SK-N-MC (cell line): Measurements from ENCODE around the gene ZNF423.

ENCODE experiments used
- DNase-seq: peaks from one replicate; pipeline ENCODE4 v3.0.0-alpha.2; 2011; ENCODE audit warnings: low read depth, low spot score
- H3K27ac ChIP-seq: fragments of 200-600 bp; sonication (generic); 2 replicates; pipeline ENCODE4 v1.5.1; 2016; ENCODE audit warnings: mixed run types
- H3K36me3 ChIP-seq: fragments of 200-600 bp; sonication (generic); 2 replicates; pipeline ENCODE4 v1.6.1; 2017; ENCODE audit warnings: antibody characterized with exemption, low read length, mixed read lengths; ENCODE audit not compliant: insufficient read depth
- H3K4me3 ChIP-seq: fragments of 200-600 bp; sonication (generic); 2 replicates; pipeline ENCODE4 v1.5.1; 2016
- H3K9ac ChIP-seq: fragments of 200-600 bp; sonication (generic); 2 replicates; pipeline ENCODE4 v1.8.0; 2017; ENCODE audit warnings: mixed run types, mixed read lengths; ENCODE audit not compliant: insufficient read length
- H3K9me3 ChIP-seq: fragments of 200-600 bp; sonication (generic); 2 replicates; pipeline ENCODE4 v1.6.1; 2017; ENCODE audit warnings: low read depth, mild to moderate bottlenecking, antibody characterized with exemption, low read length, moderate library complexity, mixed read lengths
- EZH2 ChIP-seq: fragments of 200-600 bp; sonication (generic); IDR thresholded peaks from one replicate; pipeline ENCODE4 v1.6.1; 2017; ENCODE audit warnings: antibody characterized with exemption
- FOXP2 ChIP-seq: optimal IDR thresholded peaks from 2 replicates; pipeline ENCODE3; 2011; ENCODE audit warnings: mild to moderate bottlenecking, moderate library complexity; ENCODE audit not compliant: insufficient read depth; ENCODE audit errors: extremely low read length, control extremely low read depth
- POLR2AphosphoS5 ChIP-seq: IDR thresholded peaks from 2 replicates; pipeline ENCODE4 v1.6.1; 2012; ENCODE audit warnings: mild to moderate bottlenecking, low read depth, low read length, borderline replicate concordance

ZNF423 gene

DNA sequence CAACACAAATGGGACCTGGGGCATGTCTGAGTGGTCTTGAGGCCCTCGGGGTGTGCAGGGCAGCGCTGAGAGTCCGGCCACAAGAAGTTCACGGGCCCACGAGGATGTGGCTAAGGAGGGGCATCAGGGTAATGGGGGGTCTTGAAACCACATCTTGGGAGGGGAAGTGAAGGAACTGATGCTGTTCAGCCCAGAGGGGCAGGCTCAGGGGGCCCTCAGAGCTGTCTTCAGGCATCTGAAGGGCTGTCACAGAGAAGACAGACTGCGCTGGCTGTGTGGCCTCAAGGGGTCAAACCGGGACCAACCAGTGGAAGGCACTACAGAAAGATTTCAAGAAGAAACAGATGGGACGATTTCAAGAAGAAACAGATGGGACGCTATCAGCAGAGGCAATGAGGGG lies 45.1 kb downstream of the ZNF423 start:
- Histone ChIP-seq H3K9ac (no peak overlapping the region), H3K27ac (no peak overlapping the region), H3K4me3 (no peak overlapping the region), H3K36me3 (no peaks in the 10 kb centered on the region), H3K9me3 (no peaks in the 10 kb centered on the region)
- DNase-seq, result no peak
- no peak for TF ChIP-seq EZH2
- TF ChIP-seq POLR2AphosphoS5, result no peak
- TF ChIP-seq FOXP2, result no peak

DNA sequence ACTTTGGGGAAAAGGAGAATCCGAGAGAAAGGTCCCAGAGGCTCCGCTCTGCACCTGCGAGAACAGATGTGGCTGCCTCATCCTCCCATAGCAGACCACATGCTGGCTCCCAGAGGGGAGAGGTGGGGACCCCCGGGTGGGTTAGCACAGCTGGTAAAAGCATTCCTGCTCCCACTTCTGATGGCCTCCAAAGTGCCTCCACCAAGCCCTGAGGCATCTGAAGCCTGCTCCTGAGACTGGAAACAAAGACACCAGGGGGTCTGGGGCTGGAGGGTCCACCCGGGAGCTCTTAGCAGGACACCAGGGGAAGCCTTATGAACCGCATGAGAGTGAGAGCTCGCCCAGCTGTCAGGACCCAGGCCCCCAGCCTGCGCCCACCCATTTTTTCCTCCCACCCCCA lies 46.4 kb downstream of the ZNF423 start:
- Histone ChIP-seq H3K4me3 (no peak overlapping the region), H3K9ac (no peak overlapping the region), H3K36me3 (no peaks in the 10 kb centered on the region), H3K27ac (no peak overlapping the region), H3K9me3 (no peaks in the 10 kb centered on the region)
- TF ChIP-seq EZH2 (no peak), FOXP2 (no peak), POLR2AphosphoS5 (no peak)
- DNase-seq, result no peak

DNA sequence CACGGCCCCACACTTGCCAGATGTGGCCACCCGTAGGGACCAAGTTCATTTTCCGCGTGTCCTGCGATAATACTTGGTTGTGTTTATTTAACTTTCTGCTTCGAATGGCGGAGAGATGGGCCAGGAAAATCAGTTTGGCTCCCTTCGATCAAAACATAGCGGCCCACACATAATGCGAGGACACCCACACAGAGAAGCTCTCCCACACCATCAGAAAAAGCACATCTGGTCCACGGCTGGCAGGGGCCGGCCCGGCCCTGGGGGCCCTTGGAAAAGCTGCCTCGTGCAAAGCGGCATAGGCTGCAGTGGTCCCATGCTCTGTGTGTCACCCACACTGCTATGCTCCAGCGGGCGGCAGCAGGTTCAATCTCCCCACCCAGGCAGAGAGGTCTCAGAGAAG lies 46.9 kb downstream of the ZNF423 start:
- H3K4me3 ChIP-seq, result no peak overlapping the region
- H3K36me3 ChIP-seq, result no peaks in the 10 kb centered on the region
- no peak overlapping the region for H3K9ac ChIP-seq
- DNase-seq, result no peak
- H3K27ac ChIP-seq, result no peak overlapping the region
- H3K9me3 ChIP-seq, result no peaks in the 10 kb centered on the region
- TF ChIP-seq POLR2AphosphoS5 (no peak), FOXP2 (no peak), EZH2 (no peak)

DNA sequence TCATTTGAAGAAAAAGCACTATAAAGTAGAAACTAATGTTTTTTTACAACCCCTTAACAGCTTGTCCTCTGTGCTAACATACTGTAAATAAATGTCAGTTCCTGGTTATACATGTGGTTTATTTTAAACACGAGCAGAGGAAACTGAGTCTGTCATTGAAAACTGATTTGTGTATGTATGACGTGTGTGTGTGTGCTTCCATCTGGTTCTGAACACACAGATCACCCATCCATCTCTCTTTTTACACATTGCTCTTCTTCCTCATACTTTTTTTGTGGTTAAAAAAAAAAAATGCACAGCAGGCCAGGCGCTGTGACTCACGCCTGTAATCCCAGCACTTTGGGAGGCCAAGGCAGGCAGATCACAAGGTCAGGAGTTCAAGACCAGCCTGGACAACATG lies 49.5 kb downstream of the ZNF423 start:
- TF ChIP-seq POLR2AphosphoS5 (no peak), EZH2 (no peak), FOXP2 (no peak)
- no peaks in the 10 kb centered on the region for H3K9me3 ChIP-seq
- no peaks in the 10 kb centered on the region for H3K36me3 ChIP-seq
- no peak overlapping the region for H3K4me3 ChIP-seq
- DNase-seq, result no peak
- H3K9ac ChIP-seq, result no peak overlapping the region
- no peak overlapping the region for H3K27ac ChIP-seq

DNA sequence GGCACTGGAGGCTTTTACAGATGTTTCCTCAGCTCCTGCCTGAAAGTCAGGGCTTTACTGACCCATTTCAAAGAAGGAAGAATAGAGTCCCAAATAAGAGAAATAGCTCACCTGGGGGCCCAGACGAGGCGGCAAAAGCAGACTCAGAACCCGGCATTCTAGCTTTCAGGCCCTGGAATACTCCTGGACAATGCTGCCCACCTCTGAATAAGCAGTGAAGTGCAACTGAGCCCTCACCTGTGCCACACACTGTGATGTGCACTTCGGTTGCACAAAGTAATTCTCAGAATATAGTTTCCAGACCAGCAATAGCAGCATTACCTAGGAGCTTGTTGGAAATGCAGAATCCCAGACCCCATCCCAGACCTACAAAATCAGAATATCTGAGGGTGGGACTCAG lies 54.6 kb downstream of the ZNF423 start:
- Histone ChIP-seq H3K9ac (no peak overlapping the region), H3K36me3 (no peaks in the 10 kb centered on the region), H3K9me3 (no peaks in the 10 kb centered on the region), H3K4me3 (no peak overlapping the region), H3K27ac (no peak overlapping the region)
- DNase-seq, result no peak
- no peak for TF ChIP-seq FOXP2
- no peak for TF ChIP-seq POLR2AphosphoS5

DNA sequence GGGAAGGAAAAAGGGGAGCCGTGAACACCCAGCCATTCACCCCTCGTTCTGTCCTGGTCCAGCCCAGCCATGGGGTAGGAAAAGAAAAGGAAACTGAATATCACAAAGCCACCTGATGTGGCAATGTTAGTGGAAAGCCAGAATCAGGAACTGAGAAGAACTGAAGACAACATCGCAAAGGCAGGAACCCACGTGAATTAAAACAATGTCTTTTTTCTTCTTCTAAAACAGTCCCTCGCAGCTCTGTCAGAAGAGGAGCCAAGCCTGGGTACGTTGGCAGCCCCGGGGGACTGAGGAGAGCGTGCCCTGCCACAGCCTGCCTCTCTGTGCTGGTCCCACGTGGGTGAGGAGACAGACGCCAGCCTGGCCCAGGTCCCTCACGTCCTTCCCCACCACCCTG lies 55.0 kb downstream of the ZNF423 start:
- no peak overlapping the region for H3K4me3 ChIP-seq
- no peak overlapping the region for H3K9ac ChIP-seq
- H3K27ac ChIP-seq, result no peak overlapping the region
- no peaks in the 10 kb centered on the region for H3K9me3 ChIP-seq
- no peak for TF ChIP-seq POLR2AphosphoS5
- TF ChIP-seq EZH2, result no peak
- TF ChIP-seq FOXP2, result no peak
- no peak for DNase-seq
- no peaks in the 10 kb centered on the region for H3K36me3 ChIP-seq

DNA sequence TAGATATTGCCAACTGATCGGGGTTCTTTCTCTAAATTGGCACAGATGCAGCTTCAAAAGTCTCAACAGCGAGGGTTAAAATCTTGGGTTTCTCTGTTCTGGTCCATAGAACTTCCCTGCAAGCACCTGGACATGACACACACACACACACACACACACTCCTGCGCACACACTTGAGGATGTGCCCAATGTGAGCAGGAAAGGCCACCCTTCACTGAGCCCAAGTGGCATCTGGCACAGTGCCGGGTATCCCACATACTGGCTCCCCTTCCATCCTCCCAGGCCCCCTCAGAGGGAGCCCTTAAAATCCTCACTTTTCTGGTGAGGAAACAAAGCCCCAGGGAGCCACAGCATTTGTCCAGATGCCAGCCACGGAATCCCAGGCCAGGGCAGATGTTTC lies 55.5 kb downstream of the ZNF423 start:
- H3K4me3 ChIP-seq, result no peak overlapping the region
- TF ChIP-seq FOXP2 (no peak), EZH2 (no peak), POLR2AphosphoS5 (no peak)
- H3K9ac ChIP-seq, result no peak overlapping the region
- no peaks in the 10 kb centered on the region for H3K36me3 ChIP-seq
- DNase-seq, result no peak
- H3K27ac ChIP-seq, result no peak overlapping the region
- H3K9me3 ChIP-seq, result no peaks in the 10 kb centered on the region

DNA sequence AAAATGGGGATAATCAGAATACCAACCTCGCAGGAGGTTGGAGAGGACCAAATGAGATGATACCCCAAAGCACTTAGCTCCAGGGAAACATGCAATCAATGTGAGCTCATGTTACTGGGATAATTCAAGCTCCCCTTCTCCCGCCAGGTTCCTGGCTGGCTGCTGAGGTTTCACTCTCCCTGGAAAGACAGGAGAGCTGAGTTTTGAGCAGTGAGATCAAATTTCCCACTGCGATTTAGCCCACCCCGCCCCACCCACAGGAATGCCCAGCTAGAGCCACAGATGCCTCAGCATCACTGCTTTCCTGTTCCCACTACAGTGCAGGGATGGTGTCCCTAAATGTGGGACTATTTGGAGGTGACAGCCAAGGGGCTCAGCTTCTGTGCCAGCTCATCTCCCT lies 56.7 kb downstream of the ZNF423 start:
- Histone ChIP-seq H3K27ac (no peak overlapping the region), H3K9me3 (no peaks in the 10 kb centered on the region), H3K4me3 (no peak overlapping the region), H3K9ac (no peak overlapping the region), H3K36me3 (no peaks in the 10 kb centered on the region)
- DNase-seq, result no peak
- no peak for TF ChIP-seq POLR2AphosphoS5
- no peak for TF ChIP-seq EZH2
- TF ChIP-seq FOXP2, result no peak

DNA sequence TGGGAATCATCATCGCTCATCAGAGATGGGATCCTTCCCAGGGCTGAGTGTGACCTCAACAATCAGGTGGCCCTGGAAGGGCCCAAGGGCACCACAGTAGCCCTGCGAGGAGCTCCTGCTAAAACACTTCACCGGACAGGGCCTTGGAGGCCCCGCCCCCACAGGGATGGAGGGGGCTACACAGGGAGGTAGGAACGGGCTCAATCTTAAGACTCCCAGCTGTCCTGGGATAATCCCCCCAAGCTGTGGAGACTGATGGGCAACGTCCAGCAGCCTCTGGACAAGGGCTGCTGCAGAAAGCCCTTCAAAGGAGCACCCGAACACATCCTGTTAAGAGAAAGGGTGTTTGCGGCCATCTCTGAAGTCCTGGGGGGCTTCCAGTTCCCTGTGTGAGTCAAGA lies 60.4 kb downstream of the ZNF423 start:
- H3K4me3 ChIP-seq, result no peak overlapping the region
- H3K9me3 ChIP-seq, result no peaks in the 10 kb centered on the region
- H3K36me3 ChIP-seq, result no peaks in the 10 kb centered on the region
- no peak overlapping the region for H3K9ac ChIP-seq
- DNase-seq, result no peak
- no peak for TF ChIP-seq FOXP2
- TF ChIP-seq EZH2, result no peak
- no peak for TF ChIP-seq POLR2AphosphoS5
- no peak overlapping the region for H3K27ac ChIP-seq
